GM23248 (cell line): Measurements from ENCODE around the gene ZMAT3. TPM values are rescaled to one million over a fixed set of nuclear protein-coding genes. Genes with fewer than 3 reads are reported as not detected.

Source experiments
- DNase-seq: peaks from one replicate; pipeline ENCODE4 v3.0.0-alpha.2; 2015
- H2AFZ ChIP-seq: fragments of 200-600 bp; sonication (generic); 2 replicates; pipeline ENCODE4 v1.6.1; 2016; ENCODE audit warnings: antibody characterized with exemption
- H3F3A ChIP-seq: fragments of 200-600 bp; sonication (generic); 2 replicates; pipeline ENCODE4 v1.6.1; 2016; ENCODE audit warnings: mild to moderate bottlenecking, antibody characterized with exemption, mixed run types; ENCODE audit not compliant: insufficient read depth
- H3K27ac ChIP-seq: fragments of 200-600 bp; sonication (generic); 2 replicates; pipeline ENCODE4 v1.5.1; 2016; ENCODE audit warnings: mild to moderate bottlenecking
- H3K27me3 ChIP-seq: fragments of 200-600 bp; sonication (generic); replicated peaks from 2 replicates; pipeline ENCODE4 v1.6.1; 2016; ENCODE audit warnings: mild to moderate bottlenecking; ENCODE audit not compliant: insufficient read depth
- H3K36me3 ChIP-seq: fragments of 200-600 bp; sonication (generic); 2 replicates; pipeline ENCODE4 v1.6.1; 2016; ENCODE audit warnings: low read depth, mild to moderate bottlenecking
- H3K4me1 ChIP-seq: fragments of 200-600 bp; sonication (generic); 2 replicates; pipeline ENCODE4 v1.6.1; 2016; ENCODE audit warnings: mild to moderate bottlenecking; ENCODE audit not compliant: insufficient read depth
- H3K4me2 ChIP-seq: fragments of 200-600 bp; sonication (generic); one replicate; pipeline ENCODE4 v1.6.1; 2016; ENCODE audit warnings: mild to moderate bottlenecking; ENCODE audit not compliant: unreplicated experiment
- H3K4me3 ChIP-seq: fragments of 200-600 bp; sonication (generic); 2 replicates; pipeline ENCODE4 v1.5.1; 2016; ENCODE audit warnings: mild to moderate bottlenecking
- H3K79me2 ChIP-seq: fragments of 200-600 bp; sonication (generic); 2 replicates; pipeline ENCODE4 v1.6.1; 2016; ENCODE audit warnings: mild to moderate bottlenecking; ENCODE audit not compliant: insufficient read depth
- H3K9ac ChIP-seq: fragments of 200-600 bp; sonication (generic); 2 replicates; pipeline ENCODE4 v1.6.1; 2016; ENCODE audit warnings: mild to moderate bottlenecking
- H3K9me2 ChIP-seq: fragments of 200-600 bp; sonication (generic); 2 replicates; pipeline ENCODE4 v1.6.1; 2016; ENCODE audit warnings: mixed run types, mild to moderate bottlenecking, moderate library complexity; ENCODE audit not compliant: insufficient read depth
- H3K9me3 ChIP-seq: fragments of 200-600 bp; sonication (generic); one replicate; pipeline ENCODE4 v1.6.1; 2017; ENCODE audit warnings: low read depth
- H4K20me1 ChIP-seq: fragments of 200-600 bp; sonication (generic); 2 replicates; pipeline ENCODE4 v1.6.0; 2016; ENCODE audit not compliant: insufficient read depth
- EZH2 ChIP-seq: fragments of 200-600 bp; sonication (generic); IDR thresholded peaks from 2 replicates; pipeline ENCODE4 v1.6.1; 2018; ENCODE audit warnings: antibody characterized with exemption, mild to moderate bottlenecking; ENCODE audit not compliant: insufficient read depth, poor library complexity, severe bottlenecking
- EZH2phosphoT487 ChIP-seq: fragments of 200-600 bp; sonication (generic); IDR thresholded peaks from 2 replicates; pipeline ENCODE4 v1.6.1; 2018; ENCODE audit warnings: antibody characterized with exemption, moderate library complexity, mild to moderate bottlenecking, low read depth; ENCODE audit not compliant: insufficient read depth
- WGBS, 2 experiments: methylation state at CpG; one replicate each; pipeline ENCODE4 v1.1.6; 2015 to 2017; ENCODE audit warnings: low lambda C conversion rate in 2 of 2, low coverage in 1 of 2; ENCODE audit errors: missing lambda C conversion rate in 2 of 2; 5-methylcytosine and 5-hydroxymethylcytosine counted together
- in situ Hi-C: fragments of 300-500 bp; cut with MboI; formaldehyde crosslinking; loops from 2 replicates; pipeline ENCODE4 v1.15.0; 2020
- polyA plus RNA-seq: library from polyadenylated mRNA; unstranded; fragments of >200 nt; fragmentation: Nextera tagmentation; extraction: Ambion mirVana; gene quantifications from 2 replicates; pipeline ENCODE4 v1.2.1, GENCODE V29; 2016
- total RNA-seq: library from RNA; depleted of rRNA; stranded (reverse); fragments of >200 nt; shearing (Covaris generic); gene quantifications from 2 replicates; pipeline ENCODE4 v1.2.3, GENCODE V29; 2014

The ZMAT3 gene
- total and polyA plus RNA-seq, 2 experiments from 2014 or later, result 23.6 to 40.1 TPM

DNA sequence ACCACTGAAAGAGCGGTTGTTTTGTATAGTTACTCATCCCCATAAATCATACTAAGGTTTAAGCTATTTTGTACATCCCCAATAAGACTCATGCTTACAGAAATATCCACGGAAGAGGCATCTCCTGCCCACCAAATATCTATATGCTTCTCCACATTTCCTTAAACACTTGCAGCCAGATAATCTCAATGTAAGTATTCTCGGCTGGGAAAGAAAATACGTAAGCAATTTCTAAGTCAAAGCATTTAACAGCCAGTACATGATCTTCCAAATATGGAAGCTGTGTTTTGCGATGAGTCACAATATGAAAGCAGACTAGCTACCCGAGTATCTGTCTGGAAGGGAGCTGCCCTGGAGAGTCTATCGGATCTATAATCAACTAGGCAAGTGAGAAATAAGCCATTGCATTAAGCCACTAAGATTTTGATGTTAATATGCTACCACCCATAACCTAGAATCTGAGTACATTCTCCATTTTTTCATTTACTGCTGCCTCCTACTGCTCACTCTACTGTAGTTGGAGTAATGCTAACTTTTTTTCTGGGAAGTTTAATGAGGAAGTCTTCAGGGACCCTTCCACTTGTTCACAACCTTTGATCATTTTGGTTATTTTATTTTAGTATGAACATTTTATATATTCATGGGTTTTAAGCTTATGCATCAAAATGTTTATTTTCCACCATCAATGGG lies 26.9 kb upstream of the ZMAT3 start:
- Histone ChIP-seq H3K9ac (no peak overlapping the region), H3K4me1 (peaks cover 20% of the 10 kb centered on the region), H3K4me2 (peak overlapping the region; percentile 37), H2AFZ (peak overlapping the region; percentile 50; the same call in 1 of the 2 replicates), H3F3A (no peaks in the 10 kb centered on the region; the same call in 1 of the 2 replicates), H3K9me3 (no peaks in the 10 kb centered on the region), H3K27me3 (no peaks in the 10 kb centered on the region), H3K79me2 (no peaks in the 10 kb centered on the region), H3K4me3 (peak overlapping the region; percentile 33; the same call in 1 of the 2 replicates), H4K20me1 (no peaks in the 10 kb centered on the region), H3K27ac (no peak overlapping the region), H3K9me2 (no peaks in the 10 kb centered on the region), H3K36me3 (no peaks in the 10 kb centered on the region)
- in situ Hi-C loops, result no loop called here
- TF ChIP-seq EZH2phosphoT487, result no peak
- peak; percentile 72 for DNase-seq
- WGBS, 2 experiments, result 52 to 57% methylated on average over 7 of the region's 7 CpGs

- Histone ChIP-seq H3K4me2 (no peak overlapping the region), H3K4me1 (peaks cover 14% of the 10 kb centered on the region; the same call in 1 of the 2 replicates), H3K27me3 (no peaks in the 10 kb centered on the region), H3K36me3 (no peaks in the 10 kb centered on the region), H3K9me2 (peaks cover 4% of the 10 kb centered on the region; the same call in 1 of the 2 replicates), H3K9me3 (no peaks in the 10 kb centered on the region), H2AFZ (no peak overlapping the region), H3K4me3 (no peak overlapping the region), H4K20me1 (no peaks in the 10 kb centered on the region), H3K27ac (no peak overlapping the region), H3K79me2 (no peaks in the 10 kb centered on the region), H3K9ac (no peak overlapping the region), H3F3A (no peaks in the 10 kb centered on the region)
- TF ChIP-seq EZH2, result no peak
- no peak for TF ChIP-seq EZH2phosphoT487
- 81 to 82% methylated on average over 1 of the region's 1 CpG for WGBS, 2 experiments
- DNase-seq, result peak; percentile 38
- in situ Hi-C loops, result no loop called here
Measured at GRCh38 chr3:179093807-179094206, 22.2 kb upstream of the ZMAT3 start.

DNA sequence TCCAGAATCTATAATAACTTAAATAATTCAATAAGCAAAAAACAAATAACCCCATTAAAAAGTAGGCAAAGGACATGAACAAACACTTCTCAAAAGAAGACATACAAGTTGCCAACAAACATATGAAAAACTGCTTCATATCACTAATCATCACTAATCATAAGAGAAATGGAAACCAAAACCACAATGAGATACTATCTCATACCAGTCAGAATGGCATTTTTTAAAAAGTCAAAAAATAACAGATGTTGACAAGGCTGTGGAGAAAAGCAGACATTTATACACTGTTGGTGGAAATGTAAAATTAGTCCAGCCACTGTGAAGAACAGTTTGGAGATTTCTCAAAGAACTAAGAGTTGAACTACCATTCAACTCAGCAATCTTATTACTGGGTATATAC lies 19.5 kb upstream of the ZMAT3 start:
- Histone ChIP-seq H3K9me2 (peaks cover 4% of the 10 kb centered on the region; the same call in 1 of the 2 replicates), H3K27me3 (no peaks in the 10 kb centered on the region), H3K9me3 (no peaks in the 10 kb centered on the region), H3K27ac (no peak overlapping the region), H2AFZ (no peak overlapping the region), H3K79me2 (no peaks in the 10 kb centered on the region), H3K4me1 (peaks cover 4% of the 10 kb centered on the region; the same call in 1 of the 2 replicates), H3K4me2 (no peak overlapping the region), H4K20me1 (no peaks in the 10 kb centered on the region), H3K36me3 (no peaks in the 10 kb centered on the region), H3K4me3 (no peak overlapping the region), H3F3A (no peaks in the 10 kb centered on the region), H3K9ac (no peak overlapping the region)
- in situ Hi-C loops, result no loop called here
- no peak for DNase-seq
- TF ChIP-seq EZH2 (no peak), EZH2phosphoT487 (no peak)

- Histone ChIP-seq H3K4me2 (no peak overlapping the region), H3K79me2 (no peaks in the 10 kb centered on the region), H2AFZ (no peak overlapping the region), H3F3A (no peaks in the 10 kb centered on the region), H3K4me3 (no peak overlapping the region), H3K36me3 (no peaks in the 10 kb centered on the region), H3K4me1 (peaks cover 4% of the 10 kb centered on the region; the same call in 1 of the 2 replicates), H3K9ac (no peak overlapping the region), H3K9me3 (no peaks in the 10 kb centered on the region), H3K27me3 (no peaks in the 10 kb centered on the region), H3K9me2 (peaks cover 4% of the 10 kb centered on the region; the same call in 1 of the 2 replicates), H3K27ac (no peak overlapping the region), H4K20me1 (no peaks in the 10 kb centered on the region)
- 37 to 49% methylated on average over 2 of the region's 2 CpGs for WGBS, 2 experiments
- TF ChIP-seq EZH2phosphoT487 (no peak), EZH2 (no peak)
- DNase-seq, result no peak
- in situ Hi-C loops, result no loop called here
Measured at GRCh38 chr3:179088306-179088705, 16.7 kb upstream of the ZMAT3 start.

DNA sequence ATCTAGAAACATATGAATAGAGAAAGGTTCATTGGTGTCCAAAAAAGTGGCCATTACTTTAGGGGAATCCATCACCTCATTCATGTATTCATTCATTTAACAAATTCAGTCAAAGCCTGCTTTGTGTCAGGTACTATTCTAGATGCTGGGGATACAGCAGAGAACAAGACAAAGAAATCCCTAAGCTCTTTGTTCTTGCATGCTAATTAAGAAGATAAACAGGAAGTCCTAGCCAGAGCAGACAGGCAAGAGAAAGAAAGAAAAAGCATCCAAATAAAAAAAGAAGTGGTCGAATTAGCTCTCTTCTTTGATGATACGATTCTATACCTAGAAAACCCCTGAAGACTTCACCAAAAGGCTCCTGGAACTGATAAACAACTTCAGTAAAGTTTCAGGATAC lies 12.4 kb upstream of the ZMAT3 start:
- Histone ChIP-seq H3F3A (0 out of 2 replicates have a peak, but pooled peaks cover 4% of the 10 kb centered on the region), H3K36me3 (no peaks in the 10 kb centered on the region), H3K79me2 (no peaks in the 10 kb centered on the region), H3K9ac (no peak overlapping the region), H3K27me3 (no peaks in the 10 kb centered on the region), H3K27ac (no peak overlapping the region), H4K20me1 (no peaks in the 10 kb centered on the region), H3K9me2 (no peaks in the 10 kb centered on the region), H3K4me2 (no peak overlapping the region), H3K4me3 (no peak overlapping the region), H2AFZ (no peak overlapping the region), H3K9me3 (no peaks in the 10 kb centered on the region), H3K4me1 (no peaks in the 10 kb centered on the region)
- DNase-seq, result no peak
- TF ChIP-seq EZH2phosphoT487 (no peak), EZH2 (no peak)
- in situ Hi-C loops, result no loop called here
- 28 to 46% methylated on average over 2 of the region's 2 CpGs for WGBS, 2 experiments
